GM12878 (cell line): ENCODE data around the gene SPNS1. TPM values are rescaled to one million over a fixed set of nuclear protein-coding genes. Genes with fewer than 3 reads are reported as not detected.

Source experiments
- ATF7 ChIP-seq: fragments of 450-650 bp; IDR thresholded peaks from 2 replicates; pipeline ENCODE4 v1.6.1; 2016; ENCODE audit warnings: low read depth, mild to moderate bottlenecking
- BACH1 ChIP-seq: fragments of 450-650 bp; IDR thresholded peaks from 2 replicates; pipeline ENCODE4 v1.6.1; 2017; ENCODE audit warnings: mild to moderate bottlenecking, borderline replicate concordance
- BCL11A ChIP-seq: IDR thresholded peaks from 2 replicates; pipeline ENCODE4 v1.6.1; 2011; ENCODE audit warnings: low read depth, low read length
- CHD2 ChIP-seq: IDR thresholded peaks from 2 replicates; pipeline ENCODE4 v1.6.1; 2011; ENCODE audit warnings: low read depth, low read length, improper control_type of control experiment, borderline replicate concordance
- FOXM1 ChIP-seq: IDR thresholded peaks from 2 replicates; pipeline ENCODE4 v1.6.1; 2012; ENCODE audit warnings: low read depth, mild to moderate bottlenecking, inconsistent platforms, low read length, moderate library complexity
- HCFC1 ChIP-seq: fragments of 150-350 bp; IDR thresholded peaks from 2 replicates; pipeline ENCODE4 v1.6.1; 2014; ENCODE audit warnings: low read length
- HDAC6 ChIP-seq: fragments of 200-600 bp; sonication (generic); IDR thresholded peaks from one replicate; pipeline ENCODE4 v1.8.0; 2017; ENCODE audit warnings: antibody characterized with exemption; ENCODE audit not compliant: unreplicated experiment
- IRF4 ChIP-seq: IDR thresholded peaks from 2 replicates; pipeline ENCODE4 v1.6.1; 2011; ENCODE audit warnings: low read depth, low read length
- KDM1A ChIP-seq: fragments of 200-600 bp; sonication (generic); IDR thresholded peaks from 2 replicates; pipeline ENCODE4 v1.6.1; 2016; ENCODE audit warnings: borderline replicate concordance
- MTA3 ChIP-seq: IDR thresholded peaks from 2 replicates; pipeline ENCODE4 v1.6.1; 2012; ENCODE audit warnings: low read length, inconsistent platforms, borderline replicate concordance
- MYB ChIP-seq: fragments of 150-350 bp; IDR thresholded peaks from 2 replicates; pipeline ENCODE4 v1.6.1; 2014; ENCODE audit warnings: mild to moderate bottlenecking, low read depth, low read length, borderline replicate concordance
- NBN ChIP-seq: fragments of 450-650 bp; IDR thresholded peaks from 2 replicates; pipeline ENCODE4 v1.6.1; 2016
- SIX5 ChIP-seq: IDR thresholded peaks from 2 replicates; pipeline ENCODE4 v1.6.1; 2011; ENCODE audit warnings: mild to moderate bottlenecking, low read depth, low read length, moderate library complexity; ENCODE audit not compliant: severe bottlenecking
- polyA plus RNA-seq, 11 experiments: library from polyadenylated mRNA; depleted of rRNA in 4 of 11; unstranded in 6 of 11; stranded (reverse) in 5 of 11; fragments of >200 nt; fragmentation: Nextera tagmentation in 4 of 11; fragmentation: Illumina TruSeq in 1 of 11; extraction: Ambion mirVana in 4 of 11; extraction: Trizol in 1 of 11; gene quantifications; 1 replicate in 1 of 11; 2 replicates in 10 of 11; pipeline versions ENCODE4 v1.2.1 to v1.2.3, GENCODE V29; 2011 to 2016; ENCODE audit warnings: inconsistent platforms in 2 of 11, missing spikeins in 2 of 11, low read depth in 1 of 11
- total RNA-seq, 4 experiments: library from RNA; depleted of rRNA in 3 of 4; stranded (reverse); fragments of >200 nt in 3 of 4; fragmentation: Illumina TruSeq in 1 of 4; extraction: Trizol in 1 of 4; gene quantifications; 2 replicates each; pipeline versions ENCODE4 v1.2.1 to v1.2.3, GENCODE V29; 2013 to 2021
- TF ChIP-seq, protein P1 (sequence below): fragments of 150-350 bp; IDR thresholded peaks from 2 replicates; pipeline ENCODE4 v1.6.1; 2014; ENCODE audit warnings: mild to moderate bottlenecking, low read depth, low read length
- TF ChIP-seq, protein P2 (sequence below): fragments of 450-650 bp; IDR thresholded peaks from 2 replicates; pipeline ENCODE4 v1.6.1; 2017; ENCODE audit warnings: borderline replicate concordance
- TF ChIP-seq, protein P3 (sequence below): fragments of 450-650 bp; IDR thresholded peaks from 2 replicates; pipeline ENCODE4 v1.6.1; 2017; ENCODE audit warnings: low read depth, mild to moderate bottlenecking, moderate library complexity
- TF ChIP-seq, protein P4 (sequence below): fragments of 450-650 bp; IDR thresholded peaks from 2 replicates; pipeline ENCODE4 v1.6.1; 2017; ENCODE audit warnings: mild to moderate bottlenecking, moderate library complexity
- TF ChIP-seq, protein P5 (sequence below): fragments of 450-650 bp; conservative IDR thresholded peaks from 2 replicates; pipeline ENCODE4 v1.6.1; 2017; ENCODE audit warnings: mild to moderate bottlenecking, moderate library complexity

SPNS1 gene
- total and polyA plus RNA-seq, 10 of the 15 experiments (the other 5 are each of a cell fraction or from before 2014, with no cell fraction given), result 0.16 to 37.6 (median 12.0) TPM

DNA sequence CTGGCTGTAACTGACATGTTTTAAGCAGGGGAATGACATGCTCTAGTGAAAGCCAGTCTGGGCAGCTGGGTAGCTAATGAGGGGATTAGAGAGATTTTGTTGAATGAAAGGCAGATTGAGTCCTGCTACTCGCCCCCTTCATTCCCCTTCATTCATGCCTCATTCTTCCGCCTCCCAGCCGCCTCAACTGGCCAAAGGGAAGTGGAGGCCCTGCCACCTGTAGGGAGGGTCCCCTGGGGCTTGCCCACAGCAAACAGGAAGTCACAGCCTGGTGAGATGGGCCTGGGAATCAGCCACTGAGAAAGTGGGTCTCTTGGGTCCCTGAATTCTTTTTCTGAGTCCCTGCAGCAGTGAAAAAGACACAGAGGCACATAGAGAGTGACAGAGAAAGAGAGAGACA lies 43.9 kb upstream of the SPNS1 start (continued):
- TF ChIP-seq, protein P1, sequence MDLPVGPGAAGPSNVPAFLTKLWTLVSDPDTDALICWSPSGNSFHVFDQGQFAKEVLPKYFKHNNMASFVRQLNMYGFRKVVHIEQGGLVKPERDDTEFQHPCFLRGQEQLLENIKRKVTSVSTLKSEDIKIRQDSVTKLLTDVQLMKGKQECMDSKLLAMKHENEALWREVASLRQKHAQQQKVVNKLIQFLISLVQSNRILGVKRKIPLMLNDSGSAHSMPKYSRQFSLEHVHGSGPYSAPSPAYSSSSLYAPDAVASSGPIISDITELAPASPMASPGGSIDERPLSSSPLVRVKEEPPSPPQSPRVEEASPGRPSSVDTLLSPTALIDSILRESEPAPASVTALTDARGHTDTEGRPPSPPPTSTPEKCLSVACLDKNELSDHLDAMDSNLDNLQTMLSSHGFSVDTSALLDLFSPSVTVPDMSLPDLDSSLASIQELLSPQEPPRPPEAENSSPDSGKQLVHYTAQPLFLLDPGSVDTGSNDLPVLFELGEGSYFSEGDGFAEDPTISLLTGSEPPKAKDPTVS, result no peak
- TF ChIP-seq IRF4, result no peak
- TF ChIP-seq BCL11A, result no peak
- TF ChIP-seq, protein P2, sequence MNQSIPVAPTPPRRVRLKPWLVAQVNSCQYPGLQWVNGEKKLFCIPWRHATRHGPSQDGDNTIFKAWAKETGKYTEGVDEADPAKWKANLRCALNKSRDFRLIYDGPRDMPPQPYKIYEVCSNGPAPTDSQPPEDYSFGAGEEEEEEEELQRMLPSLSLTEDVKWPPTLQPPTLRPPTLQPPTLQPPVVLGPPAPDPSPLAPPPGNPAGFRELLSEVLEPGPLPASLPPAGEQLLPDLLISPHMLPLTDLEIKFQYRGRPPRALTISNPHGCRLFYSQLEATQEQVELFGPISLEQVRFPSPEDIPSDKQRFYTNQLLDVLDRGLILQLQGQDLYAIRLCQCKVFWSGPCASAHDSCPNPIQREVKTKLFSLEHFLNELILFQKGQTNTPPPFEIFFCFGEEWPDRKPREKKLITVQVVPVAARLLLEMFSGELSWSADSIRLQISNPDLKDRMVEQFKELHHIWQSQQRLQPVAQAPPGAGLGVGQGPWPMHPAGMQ, result no peak
- TF ChIP-seq, protein P3, sequence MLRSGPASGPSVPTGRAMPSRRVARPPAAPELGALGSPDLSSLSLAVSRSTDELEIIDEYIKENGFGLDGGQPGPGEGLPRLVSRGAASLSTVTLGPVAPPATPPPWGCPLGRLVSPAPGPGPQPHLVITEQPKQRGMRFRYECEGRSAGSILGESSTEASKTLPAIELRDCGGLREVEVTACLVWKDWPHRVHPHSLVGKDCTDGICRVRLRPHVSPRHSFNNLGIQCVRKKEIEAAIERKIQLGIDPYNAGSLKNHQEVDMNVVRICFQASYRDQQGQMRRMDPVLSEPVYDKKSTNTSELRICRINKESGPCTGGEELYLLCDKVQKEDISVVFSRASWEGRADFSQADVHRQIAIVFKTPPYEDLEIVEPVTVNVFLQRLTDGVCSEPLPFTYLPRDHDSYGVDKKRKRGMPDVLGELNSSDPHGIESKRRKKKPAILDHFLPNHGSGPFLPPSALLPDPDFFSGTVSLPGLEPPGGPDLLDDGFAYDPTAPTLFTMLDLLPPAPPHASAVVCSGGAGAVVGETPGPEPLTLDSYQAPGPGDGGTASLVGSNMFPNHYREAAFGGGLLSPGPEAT, result peak; percentile 60; the same call in 1 of the 2 replicates
- no peak for TF ChIP-seq HDAC6
- TF ChIP-seq NBN, result peak; percentile 64
- no peak for TF ChIP-seq MTA3
- no peak for TF ChIP-seq SIX5
- TF ChIP-seq, protein P4, sequence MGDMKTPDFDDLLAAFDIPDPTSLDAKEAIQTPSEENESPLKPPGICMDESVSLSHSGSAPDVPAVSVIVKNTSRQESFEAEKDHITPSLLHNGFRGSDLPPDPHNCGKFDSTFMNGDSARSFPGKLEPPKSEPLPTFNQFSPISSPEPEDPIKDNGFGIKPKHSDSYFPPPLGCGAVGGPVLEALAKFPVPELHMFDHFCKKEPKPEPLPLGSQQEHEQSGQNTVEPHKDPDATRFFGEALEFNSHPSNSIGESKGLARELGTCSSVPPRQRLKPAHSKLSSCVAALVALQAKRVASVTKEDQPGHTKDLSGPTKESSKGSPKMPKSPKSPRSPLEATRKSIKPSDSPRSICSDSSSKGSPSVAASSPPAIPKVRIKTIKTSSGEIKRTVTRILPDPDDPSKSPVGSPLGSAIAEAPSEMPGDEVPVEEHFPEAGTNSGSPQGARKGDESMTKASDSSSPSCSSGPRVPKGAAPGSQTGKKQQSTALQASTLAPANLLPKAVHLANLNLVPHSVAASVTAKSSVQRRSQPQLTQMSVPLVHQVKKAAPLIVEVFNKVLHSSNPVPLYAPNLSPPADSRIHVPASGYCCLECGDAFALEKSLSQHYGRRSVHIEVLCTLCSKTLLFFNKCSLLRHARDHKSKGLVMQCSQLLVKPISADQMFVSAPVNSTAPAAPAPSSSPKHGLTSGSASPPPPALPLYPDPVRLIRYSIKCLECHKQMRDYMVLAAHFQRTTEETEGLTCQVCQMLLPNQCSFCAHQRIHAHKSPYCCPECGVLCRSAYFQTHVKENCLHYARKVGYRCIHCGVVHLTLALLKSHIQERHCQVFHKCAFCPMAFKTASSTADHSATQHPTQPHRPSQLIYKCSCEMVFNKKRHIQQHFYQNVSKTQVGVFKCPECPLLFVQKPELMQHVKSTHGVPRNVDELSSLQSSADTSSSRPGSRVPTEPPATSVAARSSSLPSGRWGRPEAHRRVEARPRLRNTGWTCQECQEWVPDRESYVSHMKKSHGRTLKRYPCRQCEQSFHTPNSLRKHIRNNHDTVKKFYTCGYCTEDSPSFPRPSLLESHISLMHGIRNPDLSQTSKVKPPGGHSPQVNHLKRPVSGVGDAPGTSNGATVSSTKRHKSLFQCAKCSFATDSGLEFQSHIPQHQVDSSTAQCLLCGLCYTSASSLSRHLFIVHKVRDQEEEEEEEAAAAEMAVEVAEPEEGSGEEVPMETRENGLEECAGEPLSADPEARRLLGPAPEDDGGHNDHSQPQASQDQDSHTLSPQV, result peak; percentile 74; the same call in 1 of the 2 replicates
- TF ChIP-seq CHD2, result peak; percentile 28; the same call in 1 of the 2 replicates
- no peak for TF ChIP-seq FOXM1
- TF ChIP-seq ATF7, result peak; percentile 56
- no peak for TF ChIP-seq KDM1A
- TF ChIP-seq, protein P5, sequence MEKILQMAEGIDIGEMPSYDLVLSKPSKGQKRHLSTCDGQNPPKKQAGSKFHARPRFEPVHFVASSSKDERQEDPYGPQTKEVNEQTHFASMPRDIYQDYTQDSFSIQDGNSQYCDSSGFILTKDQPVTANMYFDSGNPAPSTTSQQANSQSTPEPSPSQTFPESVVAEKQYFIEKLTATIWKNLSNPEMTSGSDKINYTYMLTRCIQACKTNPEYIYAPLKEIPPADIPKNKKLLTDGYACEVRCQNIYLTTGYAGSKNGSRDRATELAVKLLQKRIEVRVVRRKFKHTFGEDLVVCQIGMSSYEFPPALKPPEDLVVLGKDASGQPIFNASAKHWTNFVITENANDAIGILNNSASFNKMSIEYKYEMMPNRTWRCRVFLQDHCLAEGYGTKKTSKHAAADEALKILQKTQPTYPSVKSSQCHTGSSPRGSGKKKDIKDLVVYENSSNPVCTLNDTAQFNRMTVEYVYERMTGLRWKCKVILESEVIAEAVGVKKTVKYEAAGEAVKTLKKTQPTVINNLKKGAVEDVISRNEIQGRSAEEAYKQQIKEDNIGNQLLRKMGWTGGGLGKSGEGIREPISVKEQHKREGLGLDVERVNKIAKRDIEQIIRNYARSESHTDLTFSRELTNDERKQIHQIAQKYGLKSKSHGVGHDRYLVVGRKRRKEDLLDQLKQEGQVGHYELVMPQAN, result no peak
- no peak for TF ChIP-seq HCFC1
- TF ChIP-seq MYB, result no peak
- TF ChIP-seq BACH1, result no peak
